ENCODE measurements around the gene PHTF2.

GRCh38 chr7:77808517-77808916 lies 9.9 kb downstream of the PHTF2 start:
- no peak for TF ChIP-seq JUND (IDR thresholded peaks at IDR 0.05)
- TF ChIP-seq YY1 (IDR thresholded peaks at IDR 0.05; ENCODE audit: extremely low read depth, insufficient replicate concordance, low read depth, low read length): no peak
- TF ChIP-seq CTCF (IDR thresholded peaks at IDR 0.05 in 2 of 3, conservative IDR thresholded peaks at IDR 0.05 in 1 of 3; ENCODE audit: borderline replicate concordance in 1 of 3, insufficient read depth in 1 of 3, low read depth in 2 of 3, low read length in 2 of 3): no peak

Data from HCT116 (cell line).